Activated CD4-positive, alpha-beta T cell treated with anti-CD3 and anti-CD28 coated beads for 4 hours (primary cell): ENCODE measurements around the gene FAM118B.

Experiments used
- DNase-seq, 2 donors: peaks; one replicate each; pipeline ENCODE4 v3.0.0-alpha.2; 2020

FAM118B gene

GRCh38 chr11:126211236-126212088 is at the start of gene FAM118B, which contains the start of gene RPUSD4:
FAM118B (plus strand) TSS chr11:126211782; CDS start chr11:126235002, 23,220 bp downstream.
RPUSD4 (minus strand) TSS chr11:126211650; CDS start chr11:126211638, 12 bp downstream.
- DNase-seq: peak; percentile 99

GRCh38 chr11:126162306-126163030 is 49.1 kb upstream of the FAM118B start:
- no peak for DNase-seq

- no peak for DNase-seq
These were observed 48.4 kb upstream of the FAM118B start for GRCh38 chr11:126163074-126163700.

DNA sequence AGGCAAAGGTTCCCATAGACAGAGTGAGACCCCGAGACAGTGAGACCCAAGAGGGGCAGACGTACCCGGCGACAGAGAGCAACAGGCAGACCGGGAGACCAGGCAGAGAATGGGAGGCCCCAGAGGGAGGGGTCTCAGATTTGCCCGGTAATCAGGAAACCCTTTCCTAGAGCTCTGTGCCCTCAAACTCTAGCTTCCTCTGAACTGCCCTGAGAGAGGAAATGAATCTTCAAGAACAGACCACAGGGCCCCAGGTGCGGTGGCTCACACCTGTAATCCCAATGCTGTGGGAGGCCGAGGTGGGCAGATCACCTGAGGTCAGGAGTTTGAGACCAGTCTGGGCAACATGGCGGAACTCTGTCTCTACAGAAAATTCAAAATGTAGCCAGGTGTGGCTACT is 47.8 kb upstream of the FAM118B start:
- DNase-seq: no peak

GRCh38 chr11:126164781-126165180 is 46.8 kb upstream of the FAM118B start:
- no peak for DNase-seq

DNA sequence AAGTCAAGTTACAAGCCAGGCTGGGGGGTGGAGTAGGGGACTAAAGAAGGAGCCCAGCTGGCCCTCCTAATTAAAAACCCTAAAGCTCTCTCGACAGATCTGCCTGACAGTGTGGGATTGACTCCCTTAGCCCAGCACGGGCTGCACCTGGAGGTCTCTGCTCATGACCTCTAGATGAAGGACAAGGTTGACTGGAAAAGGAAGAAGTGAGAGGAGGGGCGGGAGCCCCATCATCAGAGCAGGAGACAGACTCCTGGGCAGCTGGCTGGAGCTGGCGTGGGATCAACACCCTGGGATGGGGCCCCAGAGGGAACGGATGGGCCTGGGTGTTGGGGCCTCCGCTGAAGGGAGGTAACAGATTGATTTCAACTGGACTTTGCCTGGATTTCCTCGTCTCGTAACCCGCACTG is 46.3 kb upstream of the FAM118B start:
- DNase-seq: no peak

DNA sequence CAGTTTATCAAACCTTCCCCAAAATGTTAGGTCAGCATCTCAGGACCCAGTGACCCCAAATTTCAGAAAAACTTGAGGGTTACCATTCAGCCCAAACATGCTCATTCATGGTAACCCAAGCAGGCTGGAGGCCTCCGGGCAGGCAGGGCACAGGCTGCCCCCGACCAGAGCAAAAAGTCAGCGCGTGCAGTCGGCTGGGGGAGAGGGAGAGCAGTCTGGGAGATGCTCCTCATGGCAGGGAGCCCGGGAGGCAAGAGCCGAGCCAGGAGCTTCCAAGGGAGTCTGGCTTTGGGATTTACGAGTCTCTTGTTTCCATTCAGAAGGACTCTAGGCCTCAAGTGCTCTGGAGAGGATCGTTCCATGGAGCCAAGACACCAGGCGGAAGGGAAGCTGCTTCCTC is 45.8 kb upstream of the FAM118B start:
- DNase-seq: no peak

- DNase-seq: no peak
These were observed 45.2 kb upstream of the FAM118B start for GRCh38 chr11:126166413-126166812.

- no peak for DNase-seq
These were observed 44.1 kb upstream of the FAM118B start for GRCh38 chr11:126167488-126167887.

DNA sequence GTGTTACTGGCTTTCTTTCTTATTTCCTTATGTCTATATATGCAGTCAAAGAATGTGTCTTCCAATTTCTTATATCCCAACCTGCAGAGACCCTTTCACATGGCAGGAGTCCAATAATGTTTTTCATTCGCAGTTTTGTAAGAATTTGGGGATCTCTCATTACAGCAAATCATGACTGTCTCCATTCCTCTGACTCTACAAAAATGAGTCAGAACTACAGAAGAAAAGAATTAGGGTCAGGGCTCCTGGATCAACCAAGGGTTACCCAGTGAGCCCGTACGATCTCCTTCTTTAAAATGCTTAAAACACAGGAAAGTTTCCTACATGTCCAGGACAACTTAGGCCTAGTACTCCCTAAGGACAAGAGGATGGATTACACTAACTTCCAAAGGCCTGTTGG is 42.3 kb upstream of the FAM118B start:
- no peak for DNase-seq

DNA sequence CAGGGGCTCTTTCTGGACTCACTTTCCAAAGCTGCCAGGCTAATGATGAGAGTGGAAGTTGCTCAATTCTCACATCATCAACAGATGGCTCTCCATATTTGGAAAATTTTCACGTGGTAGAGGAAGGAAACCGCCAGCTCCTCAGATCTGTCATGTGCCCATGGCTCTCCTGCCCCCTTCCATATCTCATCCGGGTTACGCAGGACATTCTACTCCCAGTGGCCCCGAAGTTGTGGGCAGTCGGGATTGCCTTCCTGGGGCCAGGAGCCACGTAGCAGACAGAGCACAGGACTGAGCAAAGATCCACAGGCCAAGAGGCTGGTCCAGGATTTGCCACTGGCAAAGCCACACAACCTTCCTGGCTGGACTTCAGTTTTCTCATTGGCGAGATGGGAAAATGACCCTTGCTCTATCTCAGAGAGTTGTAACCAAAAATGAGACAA is 39.0 kb upstream of the FAM118B start:
- no peak for DNase-seq

- DNase-seq: no peak
These were observed 38.3 kb upstream of the FAM118B start for GRCh38 chr11:126173257-126173656.

GRCh38 chr11:126174816-126175215 is 36.8 kb upstream of the FAM118B start:
- no peak for DNase-seq

DNA sequence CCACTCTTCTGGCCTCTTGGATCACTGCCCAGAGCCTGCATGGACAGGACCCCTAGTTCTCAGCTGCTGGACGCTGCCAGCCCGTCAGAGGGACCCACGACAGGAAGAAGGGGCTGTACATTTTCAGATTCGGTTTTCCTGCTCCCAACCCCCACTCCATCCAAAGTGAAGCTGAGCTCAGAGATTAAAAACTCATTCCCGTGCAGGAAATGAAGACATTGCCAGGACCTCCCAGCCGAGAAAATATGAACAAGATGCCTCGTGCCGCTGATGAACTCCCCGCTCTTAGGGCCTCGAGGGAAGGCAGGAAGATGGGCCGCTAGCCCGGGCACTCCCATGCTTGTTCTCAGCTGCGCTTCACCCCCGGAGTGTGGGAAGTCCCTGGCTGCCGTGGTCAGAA is 36.2 kb upstream of the FAM118B start:
- no peak for DNase-seq

GRCh38 chr11:126176853-126177470 is 34.6 kb upstream of the FAM118B start:
- DNase-seq: no peak

DNA sequence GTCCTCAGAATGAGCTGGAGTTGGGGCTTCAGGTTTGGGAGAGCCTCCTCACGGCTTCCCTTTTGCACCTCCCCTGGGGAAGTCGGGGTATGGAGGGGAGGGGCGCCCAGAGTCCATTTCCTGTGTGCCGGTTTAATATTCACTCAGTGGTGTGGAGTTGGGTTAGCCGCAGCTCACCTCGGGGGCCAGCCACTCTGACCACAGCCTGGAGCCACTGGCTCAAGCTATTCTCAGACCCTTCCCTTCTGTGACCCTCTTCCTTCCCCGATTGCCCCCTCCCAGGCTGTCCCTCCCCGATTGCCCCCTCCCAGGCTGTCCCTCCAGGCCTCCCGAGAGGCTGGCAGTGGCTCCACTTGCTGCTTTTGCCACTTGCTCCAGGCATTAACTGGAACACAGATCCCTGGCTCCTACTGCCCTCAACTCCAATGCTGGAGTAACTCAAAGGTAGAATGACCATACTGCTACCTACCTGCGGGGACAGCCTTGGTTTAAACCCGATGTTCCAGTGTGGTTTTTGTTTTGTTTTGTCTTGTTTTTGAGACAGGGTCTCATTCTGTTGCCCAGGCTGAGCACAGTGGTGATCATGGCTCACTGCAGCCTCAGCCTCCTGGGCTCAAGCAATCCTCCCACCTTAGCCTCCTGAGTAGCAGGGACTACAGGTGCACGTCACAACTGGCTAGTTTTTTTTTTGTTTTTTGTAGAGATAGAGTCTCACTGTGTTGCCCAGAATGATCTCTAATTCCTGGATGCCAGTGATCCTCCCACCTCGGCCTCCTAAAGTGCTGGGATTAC is 29.4 kb upstream of the FAM118B start:
- DNase-seq: no peak

- no peak for DNase-seq
These were observed 28.7 kb upstream of the FAM118B start for GRCh38 chr11:126182787-126183445.

DNA sequence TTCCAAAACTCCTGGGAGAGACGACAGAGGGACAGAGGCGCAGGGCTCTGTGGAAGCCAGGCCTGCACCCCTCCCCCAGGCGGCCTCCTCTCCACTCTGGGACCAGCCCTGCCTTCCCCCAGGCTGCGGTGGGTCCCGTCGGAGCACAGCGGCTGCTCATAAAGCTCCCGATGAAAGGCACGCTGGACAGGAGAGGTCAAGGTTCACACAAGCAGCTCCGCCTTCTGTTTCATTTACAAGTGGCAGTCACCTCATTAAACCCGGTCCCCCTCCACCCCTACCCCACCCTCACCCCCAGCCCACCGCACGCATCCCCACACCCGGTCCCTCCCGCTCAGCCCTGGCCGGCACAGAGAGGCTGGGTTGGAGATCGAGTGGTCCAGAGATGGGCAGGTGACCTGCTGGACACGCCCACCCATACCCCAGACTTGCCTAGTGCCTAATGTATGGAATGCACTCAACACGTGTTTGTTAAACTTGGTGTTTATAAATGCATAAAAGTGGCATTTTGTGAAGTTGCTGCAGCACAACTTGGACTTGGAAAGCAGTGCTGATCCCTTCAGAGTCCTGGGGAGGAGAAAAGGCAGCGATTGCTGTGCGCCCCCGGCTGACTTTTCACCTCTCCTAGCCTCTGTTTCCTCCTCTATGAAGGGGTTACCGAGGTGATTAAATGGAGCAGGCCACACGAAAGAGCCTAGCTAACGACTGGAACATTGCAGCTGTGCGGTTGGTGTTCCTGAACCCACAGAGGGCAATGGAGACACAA is 26.1 kb upstream of the FAM118B start:
- no peak for DNase-seq

DNA sequence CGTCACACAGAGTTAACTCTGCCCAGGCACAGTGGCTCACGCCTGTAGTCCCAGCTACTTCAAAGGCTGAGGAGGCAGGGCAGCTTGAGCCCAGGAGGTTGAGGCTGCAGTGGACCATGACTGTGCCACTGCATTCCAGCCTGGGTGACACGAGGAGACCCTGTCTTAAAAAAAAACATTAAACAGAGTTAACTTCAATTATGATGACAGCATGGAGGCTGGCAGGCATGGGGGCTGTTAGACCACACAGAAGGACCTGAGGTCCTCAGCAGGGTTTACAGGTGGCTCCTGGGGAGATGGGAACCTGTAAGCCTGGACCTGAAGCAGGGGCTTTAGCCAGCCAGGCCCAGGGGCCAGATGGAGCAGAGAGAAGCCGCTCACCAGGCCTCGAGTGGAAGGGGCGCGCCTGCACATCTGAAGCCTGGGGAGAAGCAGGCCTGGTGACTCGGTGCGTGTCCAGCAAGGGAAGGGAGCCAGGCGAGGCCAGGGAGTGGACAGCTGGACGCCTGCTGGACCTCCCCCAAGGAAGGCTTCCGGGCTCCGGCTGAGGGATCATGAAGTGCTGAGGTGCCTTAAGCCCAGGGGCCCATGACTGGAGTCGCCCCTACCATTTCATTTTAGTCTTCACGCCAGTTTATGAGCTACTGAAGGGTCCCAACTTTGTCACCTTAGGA is 25.4 kb upstream of the FAM118B start:
- no peak for DNase-seq
